HepG2 (cell line): ENCODE data around the gene MED20. TPM values are rescaled to one million over a fixed set of nuclear protein-coding genes. Genes with fewer than 3 reads are reported as not detected.

Experiments used
- GLMP ChIP-seq: sonication (generic); formaldehyde crosslinking; IDR thresholded peaks from 2 replicates; pipeline ENCODE4 v1.9.0; 2021; ENCODE audit warnings: missing genetic modification reagents, mild to moderate bottlenecking, borderline replicate concordance
- HES4 ChIP-seq: sonication (generic); formaldehyde crosslinking; IDR thresholded peaks from 2 replicates; pipeline ENCODE4 v1.9.0; 2021; ENCODE audit warnings: mild to moderate bottlenecking, missing genetic modification reagents, borderline replicate concordance
- MIER2 ChIP-seq: IDR thresholded peaks from 2 replicates; pipeline ENCODE4 v1.6.1; 2016; ENCODE audit warnings: missing biosample characterization, missing genetic modification reagents
- MTERF4 ChIP-seq: sonication (generic); formaldehyde crosslinking; IDR thresholded peaks from 2 replicates; pipeline ENCODE4 v1.8.0; 2023; ENCODE audit warnings: mild to moderate bottlenecking, missing genetic modification reagents
- MZF1 ChIP-seq: sonication (generic); formaldehyde crosslinking; IDR thresholded peaks from 2 replicates; pipeline ENCODE4 v1.8.1; 2023; ENCODE audit warnings: mild to moderate bottlenecking, missing genetic modification reagents, borderline replicate concordance
- NCOR1 ChIP-seq: fragments of 200-600 bp; sonication (generic); IDR thresholded peaks from 2 replicates; pipeline ENCODE4 v1.7.0; 2017; ENCODE audit warnings: antibody characterized with exemption, low read length, borderline replicate concordance
- POLR2AphosphoS5 ChIP-seq: IDR thresholded peaks from 2 replicates; pipeline ENCODE4 v1.6.1; 2012; ENCODE audit warnings: low read depth, low read length
- REPIN1 ChIP-seq: sonication (generic); formaldehyde crosslinking; IDR thresholded peaks from 2 replicates; pipeline ENCODE4 v1.8.0; 2022; ENCODE audit warnings: missing genetic modification reagents, low read depth, mild to moderate bottlenecking, borderline replicate concordance
- SMC3 ChIP-seq: IDR thresholded peaks from 2 replicates; pipeline ENCODE4 v1.6.1; 2011; ENCODE audit warnings: low read length, improper control_type of control experiment
- SP5 ChIP-seq: IDR thresholded peaks from 2 replicates; pipeline ENCODE4 v1.6.1; 2016; ENCODE audit warnings: low read depth, borderline replicate concordance
- YEATS2 ChIP-seq: sonication (generic); formaldehyde crosslinking; IDR thresholded peaks from 2 replicates; pipeline ENCODE4 v1.4.0; 2020; ENCODE audit warnings: missing genetic modification reagents, borderline replicate concordance
- ZFP37 ChIP-seq: sonication (generic); formaldehyde crosslinking; IDR thresholded peaks from 2 replicates; pipeline ENCODE4 v1.4.0; 2020; ENCODE audit warnings: missing genetic modification reagents, borderline replicate concordance
- ZNF207 ChIP-seq: fragments of 450-650 bp; IDR thresholded peaks from 2 replicates; pipeline ENCODE4 v1.6.1; 2016; ENCODE audit warnings: antibody characterized with exemption, borderline replicate concordance
- ZNF30 ChIP-seq: sonication (generic); formaldehyde crosslinking; IDR thresholded peaks from 2 replicates; pipeline ENCODE4 v1.5.0; 2020; ENCODE audit warnings: mild to moderate bottlenecking, missing genetic modification reagents
- ZNF350 ChIP-seq: sonication (generic); formaldehyde crosslinking; IDR thresholded peaks from 2 replicates; pipeline ENCODE4 v1.4.0; 2020; ENCODE audit warnings: mild to moderate bottlenecking, low read depth, missing genetic modification reagents, borderline replicate concordance
- ZNF543 ChIP-seq: sonication (generic); formaldehyde crosslinking; IDR thresholded peaks from 2 replicates; pipeline ENCODE4 v1.4.0; 2020; ENCODE audit warnings: mild to moderate bottlenecking, missing genetic modification reagents
- ZNF615 ChIP-seq: sonication (generic); formaldehyde crosslinking; IDR thresholded peaks from 2 replicates; pipeline ENCODE4 v1.5.0; 2020; ENCODE audit warnings: mild to moderate bottlenecking, missing genetic modification reagents, borderline replicate concordance
- ZNF724P ChIP-seq: sonication (generic); formaldehyde crosslinking; IDR thresholded peaks from 2 replicates; pipeline ENCODE4 v1.8.0; 2022; ENCODE audit warnings: missing genetic modification reagents, borderline replicate concordance
- ZSCAN29 ChIP-seq: sonication (generic); formaldehyde crosslinking; conservative IDR thresholded peaks from 2 replicates; pipeline ENCODE4 v1.4.0; 2020; ENCODE audit warnings: mild to moderate bottlenecking, missing genetic modification reagents
- polyA plus RNA-seq, 8 experiments: library from polyadenylated mRNA; depleted of rRNA in 3 of 8; stranded (reverse) in 7 of 8; unstranded in 1 of 8; fragments of >200 nt; fragmentation: Illumina TruSeq in 4 of 8; extraction: Trizol in 4 of 8; gene quantifications; 2 replicates each; pipeline versions ENCODE4 v1.2.1 to v1.2.3, GENCODE V29; 2011 to 2016; ENCODE audit warnings: low read depth in 4 of 8, missing spikeins in 1 of 8, mixed read lengths in 1 of 8; ENCODE audit not compliant: insufficient read depth in 1 of 8
- total RNA-seq, 5 experiments: library from RNA; depleted of rRNA; stranded (reverse); fragments of >200 nt; fragmentation: Illumina TruSeq; extraction: Trizol; gene quantifications; 2 replicates each; pipeline ENCODE4 v1.2.3, GENCODE V29; 2016; ENCODE audit warnings: low read depth in 1 of 5
- TF ChIP-seq, protein P1 (sequence below): sonication (generic); formaldehyde crosslinking; IDR thresholded peaks from 2 replicates; pipeline ENCODE4 v1.8.1; 2023; ENCODE audit warnings: mild to moderate bottlenecking, missing genetic modification reagents, borderline replicate concordance
- TF ChIP-seq, protein P2 (sequence below): sonication (generic); formaldehyde crosslinking; IDR thresholded peaks from 2 replicates; pipeline ENCODE4 v1.4.0; 2020; ENCODE audit warnings: missing genetic modification reagents
- TF ChIP-seq, protein P3 (sequence below): sonication (generic); formaldehyde crosslinking; IDR thresholded peaks from 2 replicates; pipeline ENCODE4 v1.5.0; 2020; ENCODE audit warnings: mild to moderate bottlenecking, missing genetic modification reagents, moderate library complexity
- TF ChIP-seq, protein P4 (sequence below): sonication (generic); formaldehyde crosslinking; IDR thresholded peaks from 2 replicates; pipeline ENCODE4 v1.4.0; 2020; ENCODE audit warnings: missing genetic modification reagents

The MED20 gene
- total and polyA plus RNA-seq, 2 of the 13 experiments (the other 11 are each of a cell fraction or from before 2014, with no cell fraction given) = 28.1 to 41.1 TPM

DNA sequence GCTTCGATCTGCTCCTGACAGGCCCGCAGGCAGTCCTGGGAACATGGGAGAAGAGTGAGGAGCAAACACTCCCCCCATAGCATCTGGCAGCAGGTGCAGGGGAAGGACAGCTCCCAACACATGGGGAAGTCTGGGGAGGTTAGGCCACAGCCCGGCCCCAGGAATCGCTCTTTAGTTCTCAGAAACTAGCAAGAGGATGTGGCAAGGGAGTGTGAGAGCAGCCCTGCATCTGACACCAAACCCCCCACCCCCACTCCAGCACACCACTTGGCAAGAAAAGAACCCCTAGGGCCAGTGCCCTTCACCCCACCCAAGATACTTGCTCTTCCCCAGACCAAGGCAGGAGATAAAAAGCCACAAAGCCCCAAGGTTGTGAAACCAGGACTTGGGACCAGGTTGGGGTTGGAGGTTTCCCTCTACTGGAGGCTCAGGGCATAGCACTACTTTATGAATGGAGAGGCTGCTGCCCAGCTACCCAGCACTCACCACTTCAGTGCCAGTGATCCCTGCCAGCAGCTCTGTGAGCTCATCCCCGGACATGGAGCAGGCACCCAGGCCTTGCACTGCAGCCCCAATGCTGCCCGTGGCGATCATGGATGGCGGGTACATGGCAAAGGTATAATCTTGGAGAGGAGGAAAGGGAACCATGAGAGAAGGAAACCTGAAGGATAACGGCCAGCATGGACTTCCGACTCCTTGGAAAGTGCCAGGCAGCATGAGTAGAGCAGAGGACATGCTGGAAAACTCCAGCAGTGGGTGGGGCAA lies 15.3 kb upstream of the MED20 start (continued):
- peak; percentile 19; the same call in 1 of the 2 replicates for TF ChIP-seq POLR2AphosphoS5
- TF ChIP-seq ZNF615 (CRISPR knock-in tag) = no peak
- peak; percentile 83 for TF ChIP-seq SMC3
- no peak for TF ChIP-seq GLMP (CRISPR knock-in tag)
- TF ChIP-seq ZNF543 (CRISPR knock-in tag) = no peak
- 0 out of 2 replicates have a peak, but pooled peaks have one; percentile 43 for TF ChIP-seq YEATS2
- no peak for TF ChIP-seq ZNF724P
- no peak for TF ChIP-seq NCOR1
- no peak for TF ChIP-seq ZSCAN29
- TF ChIP-seq, protein P1, sequence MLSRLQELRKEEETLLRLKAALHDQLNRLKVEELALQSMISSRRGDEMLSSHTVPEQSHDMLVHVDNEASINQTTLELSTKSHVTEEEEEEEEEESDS (CRISPR knock-in tag) = no peak
- TF ChIP-seq ZFP37 (CRISPR knock-in tag) = no peak
- TF ChIP-seq ZNF350 (CRISPR knock-in tag) = 0 out of 2 replicates have a peak, but pooled peaks have one; percentile 16
- peak; percentile 46; the same call in 1 of the 2 replicates for TF ChIP-seq REPIN1 (CRISPR knock-in tag)
- TF ChIP-seq ZNF207 = no peak
- no peak for TF ChIP-seq ZNF30 (CRISPR knock-in tag)
- TF ChIP-seq HES4 (CRISPR knock-in tag) = no peak
- TF ChIP-seq MTERF4 (CRISPR knock-in tag) = 0 out of 2 replicates have a peak, but pooled peaks have one; percentile 38
- TF ChIP-seq, protein P2, sequence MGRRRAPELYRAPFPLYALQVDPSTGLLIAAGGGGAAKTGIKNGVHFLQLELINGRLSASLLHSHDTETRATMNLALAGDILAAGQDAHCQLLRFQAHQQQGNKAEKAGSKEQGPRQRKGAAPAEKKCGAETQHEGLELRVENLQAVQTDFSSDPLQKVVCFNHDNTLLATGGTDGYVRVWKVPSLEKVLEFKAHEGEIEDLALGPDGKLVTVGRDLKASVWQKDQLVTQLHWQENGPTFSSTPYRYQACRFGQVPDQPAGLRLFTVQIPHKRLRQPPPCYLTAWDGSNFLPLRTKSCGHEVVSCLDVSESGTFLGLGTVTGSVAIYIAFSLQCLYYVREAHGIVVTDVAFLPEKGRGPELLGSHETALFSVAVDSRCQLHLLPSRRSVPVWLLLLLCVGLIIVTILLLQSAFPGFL (CRISPR knock-in tag) = no peak
- TF ChIP-seq, protein P3, sequence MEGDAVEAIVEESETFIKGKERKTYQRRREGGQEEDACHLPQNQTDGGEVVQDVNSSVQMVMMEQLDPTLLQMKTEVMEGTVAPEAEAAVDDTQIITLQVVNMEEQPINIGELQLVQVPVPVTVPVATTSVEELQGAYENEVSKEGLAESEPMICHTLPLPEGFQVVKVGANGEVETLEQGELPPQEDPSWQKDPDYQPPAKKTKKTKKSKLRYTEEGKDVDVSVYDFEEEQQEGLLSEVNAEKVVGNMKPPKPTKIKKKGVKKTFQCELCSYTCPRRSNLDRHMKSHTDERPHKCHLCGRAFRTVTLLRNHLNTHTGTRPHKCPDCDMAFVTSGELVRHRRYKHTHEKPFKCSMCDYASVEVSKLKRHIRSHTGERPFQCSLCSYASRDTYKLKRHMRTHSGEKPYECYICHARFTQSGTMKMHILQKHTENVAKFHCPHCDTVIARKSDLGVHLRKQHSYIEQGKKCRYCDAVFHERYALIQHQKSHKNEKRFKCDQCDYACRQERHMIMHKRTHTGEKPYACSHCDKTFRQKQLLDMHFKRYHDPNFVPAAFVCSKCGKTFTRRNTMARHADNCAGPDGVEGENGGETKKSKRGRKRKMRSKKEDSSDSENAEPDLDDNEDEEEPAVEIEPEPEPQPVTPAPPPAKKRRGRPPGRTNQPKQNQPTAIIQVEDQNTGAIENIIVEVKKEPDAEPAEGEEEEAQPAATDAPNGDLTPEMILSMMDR (CRISPR knock-in tag) = peak; percentile 92
- no peak for TF ChIP-seq MZF1 (CRISPR knock-in tag)
- TF ChIP-seq, protein P4, sequence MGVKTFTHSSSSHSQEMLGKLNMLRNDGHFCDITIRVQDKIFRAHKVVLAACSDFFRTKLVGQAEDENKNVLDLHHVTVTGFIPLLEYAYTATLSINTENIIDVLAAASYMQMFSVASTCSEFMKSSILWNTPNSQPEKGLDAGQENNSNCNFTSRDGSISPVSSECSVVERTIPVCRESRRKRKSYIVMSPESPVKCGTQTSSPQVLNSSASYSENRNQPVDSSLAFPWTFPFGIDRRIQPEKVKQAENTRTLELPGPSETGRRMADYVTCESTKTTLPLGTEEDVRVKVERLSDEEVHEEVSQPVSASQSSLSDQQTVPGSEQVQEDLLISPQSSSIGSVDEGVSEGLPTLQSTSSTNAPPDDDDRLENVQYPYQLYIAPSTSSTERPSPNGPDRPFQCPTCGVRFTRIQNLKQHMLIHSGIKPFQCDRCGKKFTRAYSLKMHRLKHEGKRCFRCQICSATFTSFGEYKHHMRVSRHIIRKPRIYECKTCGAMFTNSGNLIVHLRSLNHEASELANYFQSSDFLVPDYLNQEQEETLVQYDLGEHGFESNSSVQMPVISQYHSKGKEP = no peak
- no peak for TF ChIP-seq MIER2 (CRISPR knock-in tag)
- TF ChIP-seq SP5 (CRISPR knock-in tag) = no peak
